Neural cell (in vitro differentiated cells): ENCODE results near the gene BAD.

Experiments used
- CTCF ChIP-seq: fragments of 450-650 bp; IDR thresholded peaks from 2 replicates; pipeline ENCODE4 v1.5.1; 2014; ENCODE audit warnings: antibody characterized with exemption, mild to moderate bottlenecking, moderate library complexity; ENCODE audit not compliant: poor library complexity, severe bottlenecking
- POLR2AphosphoS5 ChIP-seq: IDR thresholded peaks from 2 replicates; pipeline ENCODE4 v1.6.1; 2012
- TF ChIP-seq, protein P1 (sequence below): IDR thresholded peaks from 2 replicates; pipeline ENCODE4 v1.6.1; 2012; ENCODE audit warnings: borderline replicate concordance

DNA sequence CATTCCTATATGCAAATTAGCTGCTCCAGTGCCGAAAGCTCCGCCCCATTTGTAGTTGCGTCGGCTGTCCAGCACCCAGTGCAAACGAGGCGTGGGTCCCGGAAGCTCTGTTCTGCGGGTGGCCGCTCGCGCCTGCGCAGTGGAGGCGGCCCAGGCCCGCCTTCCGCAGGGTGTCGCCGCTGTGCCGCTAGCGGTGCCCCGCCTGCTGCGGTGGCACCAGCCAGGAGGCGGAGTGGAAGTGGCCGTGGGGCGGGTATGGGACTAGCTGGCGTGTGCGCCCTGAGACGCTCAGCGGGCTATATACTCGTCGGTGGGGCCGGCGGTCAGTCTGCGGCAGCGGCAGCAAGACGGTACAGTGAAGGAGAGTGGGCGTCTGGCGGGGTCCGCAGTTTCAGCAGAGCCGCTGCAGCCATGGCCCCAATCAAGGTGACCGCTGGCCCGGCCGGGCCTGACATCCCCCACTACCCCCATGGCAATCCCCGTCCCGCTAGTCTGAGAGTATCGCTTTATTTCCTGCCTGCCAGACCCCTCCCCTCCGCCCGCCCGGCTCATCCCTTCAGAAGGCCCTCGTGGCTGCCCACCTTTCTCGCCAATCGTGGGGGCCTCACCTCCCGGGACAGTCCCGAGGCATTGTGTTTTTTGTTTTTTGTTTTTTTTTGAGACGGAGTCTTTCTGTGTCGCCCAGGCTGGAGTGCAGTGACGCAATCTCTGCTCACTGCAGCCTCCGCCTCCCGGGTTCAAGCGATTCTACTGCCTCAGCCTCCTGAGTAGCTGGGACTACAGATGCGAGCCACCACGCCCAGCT, 33.7 kb upstream of the BAD start, which contains the start of gene PRDX5:
- TF ChIP-seq, protein P1, sequence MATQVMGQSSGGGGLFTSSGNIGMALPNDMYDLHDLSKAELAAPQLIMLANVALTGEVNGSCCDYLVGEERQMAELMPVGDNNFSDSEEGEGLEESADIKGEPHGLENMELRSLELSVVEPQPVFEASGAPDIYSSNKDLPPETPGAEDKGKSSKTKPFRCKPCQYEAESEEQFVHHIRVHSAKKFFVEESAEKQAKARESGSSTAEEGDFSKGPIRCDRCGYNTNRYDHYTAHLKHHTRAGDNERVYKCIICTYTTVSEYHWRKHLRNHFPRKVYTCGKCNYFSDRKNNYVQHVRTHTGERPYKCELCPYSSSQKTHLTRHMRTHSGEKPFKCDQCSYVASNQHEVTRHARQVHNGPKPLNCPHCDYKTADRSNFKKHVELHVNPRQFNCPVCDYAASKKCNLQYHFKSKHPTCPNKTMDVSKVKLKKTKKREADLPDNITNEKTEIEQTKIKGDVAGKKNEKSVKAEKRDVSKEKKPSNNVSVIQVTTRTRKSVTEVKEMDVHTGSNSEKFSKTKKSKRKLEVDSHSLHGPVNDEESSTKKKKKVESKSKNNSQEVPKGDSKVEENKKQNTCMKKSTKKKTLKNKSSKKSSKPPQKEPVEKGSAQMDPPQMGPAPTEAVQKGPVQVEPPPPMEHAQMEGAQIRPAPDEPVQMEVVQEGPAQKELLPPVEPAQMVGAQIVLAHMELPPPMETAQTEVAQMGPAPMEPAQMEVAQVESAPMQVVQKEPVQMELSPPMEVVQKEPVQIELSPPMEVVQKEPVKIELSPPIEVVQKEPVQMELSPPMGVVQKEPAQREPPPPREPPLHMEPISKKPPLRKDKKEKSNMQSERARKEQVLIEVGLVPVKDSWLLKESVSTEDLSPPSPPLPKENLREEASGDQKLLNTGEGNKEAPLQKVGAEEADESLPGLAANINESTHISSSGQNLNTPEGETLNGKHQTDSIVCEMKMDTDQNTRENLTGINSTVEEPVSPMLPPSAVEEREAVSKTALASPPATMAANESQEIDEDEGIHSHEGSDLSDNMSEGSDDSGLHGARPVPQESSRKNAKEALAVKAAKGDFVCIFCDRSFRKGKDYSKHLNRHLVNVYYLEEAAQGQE = peak; percentile 47
- peak; percentile 82 for TF ChIP-seq CTCF
- TF ChIP-seq POLR2AphosphoS5 = peak; percentile 95
